ENCODE results near the gene ZNF792.
"Not testable (repeated sequence)": the region's sequence is repeated elsewhere in the genome, so short reads cannot be mapped to it uniquely, and the experiment has no call there.

ZNF792 gene

GRCh38 chr19:34997071-34997617 lies 33.1 kb upstream of the ZNF792 start:
- no peak overlapping the region for H3K4me3 ChIP-seq (ENCODE audit: low read depth, low read length)
- TF ChIP-seq CTCF (IDR thresholded peaks at IDR 0.05; ENCODE audit: low read depth, low read length), result no peak
- in situ Hi-C loops (cut with HindIII; ENCODE audit: low sequenced_read_pairs), result no loop called here

GRCh38 chr19:34995551-34995950 lies 31.5 kb upstream of the ZNF792 start:
- H3K4me3 ChIP-seq (ENCODE audit: low read depth, low read length), result no peak overlapping the region
- no peak for TF ChIP-seq CTCF (IDR thresholded peaks at IDR 0.05; ENCODE audit: low read depth, low read length)
- DNase-seq (ENCODE audit: low read depth, low spot score), result no peak
- in situ Hi-C loops (cut with HindIII; ENCODE audit: low sequenced_read_pairs), result no loop called here

More at GRCh38 chr19:34997071-34997617, 33.1 kb upstream of the ZNF792 start:
- DNase-seq (ENCODE audit: low read depth, low spot score), result no peak

- no peak for DNase-seq (ENCODE audit: low read depth, low spot score)
- H3K4me3 ChIP-seq (ENCODE audit: low read depth, low read length), result no peak overlapping the region
- no peak for TF ChIP-seq CTCF (IDR thresholded peaks at IDR 0.05; ENCODE audit: low read depth, low read length)
- in situ Hi-C loops (cut with HindIII; ENCODE audit: low sequenced_read_pairs), result no loop called here
Observed at GRCh38 chr19:34994643-34995541, 30.9 kb upstream of the ZNF792 start.

GRCh38 chr19:34994286-34994642 lies 30.2 kb upstream of the ZNF792 start:
- TF ChIP-seq CTCF (IDR thresholded peaks at IDR 0.05; ENCODE audit: low read depth, low read length), result no peak
- in situ Hi-C loops (cut with HindIII; ENCODE audit: low sequenced_read_pairs), result no loop called here
- H3K4me3 ChIP-seq (ENCODE audit: low read depth, low read length), result no peak overlapping the region
- no peak for DNase-seq (ENCODE audit: low read depth, low spot score)

DNA sequence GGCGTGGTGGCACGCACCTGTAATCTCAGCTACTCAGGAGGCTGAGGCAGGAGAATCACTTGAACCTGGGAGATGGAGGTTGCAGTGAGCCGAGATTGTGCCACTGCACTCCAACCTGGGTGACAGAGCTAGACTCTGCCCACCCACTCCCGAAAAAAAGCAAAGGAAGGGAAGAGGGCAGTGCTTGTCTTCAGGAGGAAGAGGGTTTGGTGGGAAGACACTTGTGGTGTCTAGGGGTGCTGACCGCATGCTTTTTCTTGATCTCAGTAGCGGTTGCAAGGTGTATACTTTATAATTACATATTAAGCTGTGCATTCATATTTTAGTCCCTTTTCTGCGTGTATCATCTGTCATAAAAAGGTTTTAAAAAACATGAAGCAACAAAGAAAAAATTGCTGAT lies 28.6 kb upstream of the ZNF792 start:
- DNase-seq (ENCODE audit: low read depth, low spot score); H3K4me3 ChIP-seq (ENCODE audit: low read depth, low read length); in situ Hi-C loops (cut with HindIII; ENCODE audit: low sequenced_read_pairs): not testable (repeated sequence)

GRCh38 chr19:34991542-34992333 lies 27.7 kb upstream of the ZNF792 start:
- DNase-seq (ENCODE audit: low read depth, low spot score), result no peak
- H3K4me3 ChIP-seq (ENCODE audit: low read depth, low read length), result no peak overlapping the region
- no peak for TF ChIP-seq CTCF (IDR thresholded peaks at IDR 0.05; ENCODE audit: low read depth, low read length)
- in situ Hi-C loops (cut with HindIII; ENCODE audit: low sequenced_read_pairs), result no loop called here
